H1 (cell line): ENCODE results near the gene VWA3B. TPM values are rescaled to one million over a fixed set of nuclear protein-coding genes. Genes with fewer than 3 reads are reported as not detected.

Experiments used
- CTCF ChIA-PET: fragments of 300-600 bp; sonication (Branson Sonifier 250); formaldehyde crosslinking; loops from one replicate; lab custom pipeline; 2021; ENCODE audit not compliant: partially characterized antibody; lab: Charles Lee
- POLR2A ChIA-PET: fragments of 300-600 bp; sonication (Branson Sonifier 250); formaldehyde crosslinking; loops from one replicate; lab custom pipeline; 2021; ENCODE audit warnings: inconsistent platforms; ENCODE audit not compliant: partially characterized antibody; lab: Charles Lee
- DNase-seq, 2 experiments: peaks; one replicate each; pipeline versions ENCODE4 v3.0.0 to v3.0.0-alpha.2; 2010 to 2022; ENCODE audit warnings: low spot score in 2 of 2, low read depth in 1 of 2, mixed read lengths in 1 of 2
- FAIRE-seq: peaks from 2 replicates; lab custom pipeline; 2011; peaks lifted over from hg19 to GRCh38; lab: Jason Lieb, UNC
- H2AFZ ChIP-seq: 2 replicates; pipeline ENCODE4 v1.8.1; 2012; ENCODE audit warnings: low read length, inconsistent platforms
- H2AK5ac ChIP-seq: 2 replicates; pipeline ENCODE4 v1.6.1; 2013; ENCODE audit warnings: low read depth, low read length
- H2BK120ac ChIP-seq: replicated peaks from 2 replicates; pipeline ENCODE3; 2013; ENCODE audit warnings: low read depth, low read length, inconsistent platforms
- H2BK12ac ChIP-seq: 2 replicates; pipeline ENCODE4 v1.6.1; 2013; ENCODE audit warnings: low read depth, low read length
- H2BK15ac ChIP-seq: 2 replicates; pipeline ENCODE4 v1.6.1; 2013; ENCODE audit warnings: low read length
- H2BK20ac ChIP-seq: 2 replicates; pipeline ENCODE4 v1.6.1; 2013; ENCODE audit warnings: low read length
- H2BK5ac ChIP-seq: 2 replicates; pipeline ENCODE4 v1.6.1; 2013; ENCODE audit warnings: low read depth, low read length
- H3K14ac ChIP-seq: 2 replicates; pipeline ENCODE4 v1.6.1; 2013; ENCODE audit warnings: inconsistent platforms; ENCODE audit not compliant: insufficient read length
- H3K18ac ChIP-seq: 2 replicates; pipeline ENCODE4 v1.6.1; 2013; ENCODE audit warnings: low read length; ENCODE audit errors: extremely low read depth
- H3K23ac ChIP-seq: 2 replicates; pipeline ENCODE4 v1.6.1; 2013; ENCODE audit warnings: inconsistent platforms; ENCODE audit not compliant: insufficient read length
- H3K23me2 ChIP-seq: 2 replicates; pipeline ENCODE4 v1.6.1; 2013; ENCODE audit warnings: low read depth, low read length
- H3K27ac ChIP-seq: 2 replicates; pipeline ENCODE4 v1.6.1; 2011; ENCODE audit warnings: low read depth, low read length, inconsistent platforms
- H3K27me3 ChIP-seq, 4 experiments: replicated peaks in 1 of 4; 1 replicate in 1 of 4; 2 replicates in 3 of 4; pipeline versions ENCODE4 v1.6.1 to v1.8.1; 2011 to 2013; ENCODE audit warnings: low read length in 3 of 4, mild to moderate bottlenecking in 3 of 4, inconsistent platforms in 2 of 4, mixed read lengths in 2 of 4, moderate library complexity in 1 of 4; ENCODE audit not compliant: control insufficient read depth in 3 of 4, insufficient read depth in 3 of 4; ENCODE audit errors: extremely low read depth in 1 of 4
- H3K36me3 ChIP-seq, 4 experiments: 2 replicates each; pipeline versions ENCODE4 v1.6.1 to v1.8.1; 2011 to 2013; ENCODE audit warnings: mild to moderate bottlenecking in 4 of 4, low read length in 3 of 4, moderate library complexity in 2 of 4, control low read depth in 1 of 4, inconsistent platforms in 1 of 4; ENCODE audit not compliant: insufficient read depth in 4 of 4, control insufficient read depth in 2 of 4
- H3K4ac ChIP-seq: replicated peaks from 2 replicates; pipeline ENCODE3; 2013; ENCODE audit warnings: low read length, low read depth, mixed read lengths, inconsistent platforms; ENCODE audit not compliant: insufficient read length
- H3K4me1 ChIP-seq, 4 experiments: replicated peaks in 1 of 4; 1 replicate in 1 of 4; 2 replicates in 3 of 4; pipeline versions ENCODE4 v1.6.1 to v1.8.1; 2011 to 2013; ENCODE audit warnings: low read length in 3 of 4, inconsistent platforms in 2 of 4, mixed read lengths in 1 of 4; ENCODE audit not compliant: insufficient read depth in 4 of 4, control insufficient read depth in 3 of 4
- H3K4me2 ChIP-seq, 2 experiments: 2 replicates each; pipeline versions ENCODE4 v1.6.1 to v1.8.1; 2011 to 2013; ENCODE audit warnings: low read depth in 2 of 2, low read length in 2 of 2, control low read depth in 1 of 2, inconsistent platforms in 1 of 2, mild to moderate bottlenecking in 1 of 2; ENCODE audit not compliant: insufficient read depth in 1 of 2
- H3K4me3 ChIP-seq, 4 experiments: fragments of 200-600, 300-600 bp in 1 of 4; sonication (generic), shearing (Covaris generic), sonication (Bioruptor Twin) in 1 of 4; 2 replicates each; pipeline versions ENCODE4 v1.5.1 to v1.8.1; 2011 to 2016; ENCODE audit warnings: low read length in 4 of 4, low read depth in 3 of 4, control low read depth in 2 of 4, inconsistent platforms in 2 of 4, mild to moderate bottlenecking in 2 of 4, mixed read lengths in 1 of 4, moderate library complexity in 1 of 4; ENCODE audit not compliant: insufficient read depth in 2 of 4; ENCODE audit errors: extremely low read depth in 1 of 4
- H3K56ac ChIP-seq: replicated peaks from 2 replicates; pipeline ENCODE3; 2013; ENCODE audit warnings: low read depth, mild to moderate bottlenecking, mixed read lengths, low read length, inconsistent platforms; ENCODE audit not compliant: insufficient read length
- H3K79me1 ChIP-seq: 2 replicates; pipeline ENCODE4 v1.6.1; 2013; ENCODE audit warnings: low read depth, low read length, control low read depth
- H3K79me2 ChIP-seq, 2 experiments: 2 replicates each; pipeline versions ENCODE4 v1.6.1 to v1.8.1; 2012 to 2013; ENCODE audit warnings: low read length in 2 of 2, mild to moderate bottlenecking in 2 of 2, inconsistent platforms in 1 of 2; ENCODE audit not compliant: insufficient read depth in 2 of 2, control insufficient read depth in 1 of 2
- H3K9ac ChIP-seq, 4 experiments: replicated peaks in 1 of 4; 1 replicate in 1 of 4; 2 replicates in 3 of 4; pipeline versions ENCODE4 v1.6.1 to v1.8.1; 2011 to 2013; ENCODE audit warnings: low read depth in 3 of 4, low read length in 3 of 4, control low read depth in 2 of 4, mild to moderate bottlenecking in 2 of 4, moderate library complexity in 2 of 4, inconsistent platforms in 1 of 4; ENCODE audit errors: extremely low read depth in 1 of 4
- H3K9me3 ChIP-seq, 2 experiments: 2 replicates each; pipeline versions ENCODE4 v1.6.1 to v1.8.1; 2012 to 2013; ENCODE audit warnings: mild to moderate bottlenecking in 2 of 2, moderate library complexity in 2 of 2, control low read depth in 1 of 2, inconsistent platforms in 1 of 2, low read depth in 1 of 2, low read length in 1 of 2, mixed read lengths in 1 of 2; ENCODE audit not compliant: insufficient read depth in 2 of 2
- H4K20me1 ChIP-seq, 2 experiments: replicated peaks in 1 of 2; 2 replicates each; pipeline versions ENCODE3 to v1.8.1; 2011 to 2013; ENCODE audit warnings: inconsistent platforms in 2 of 2, low read length in 2 of 2, mild to moderate bottlenecking in 1 of 2; ENCODE audit not compliant: insufficient read depth in 2 of 2, control insufficient read depth in 1 of 2
- H4K5ac ChIP-seq: 2 replicates; pipeline ENCODE4 v1.6.1; 2013; ENCODE audit warnings: low read length, low read depth, mixed read lengths, inconsistent platforms; ENCODE audit not compliant: insufficient read length
- H4K8ac ChIP-seq: 2 replicates; pipeline ENCODE4 v1.8.0; 2013; ENCODE audit warnings: mild to moderate bottlenecking, moderate library complexity, low read length, inconsistent platforms; ENCODE audit not compliant: insufficient read depth; ENCODE audit errors: extremely low read depth
- H4K91ac ChIP-seq: replicated peaks from 2 replicates; pipeline ENCODE3; 2013; ENCODE audit warnings: low read length, mixed read lengths, inconsistent platforms; ENCODE audit not compliant: insufficient read length
- ASH2L ChIP-seq: fragments of 200-600, 300-600 bp; sonication (generic); IDR thresholded peaks from one replicate; pipeline ENCODE4 v1.7.1; 2017; ENCODE audit warnings: low read length
- BRCA1 ChIP-seq: IDR thresholded peaks from 2 replicates; pipeline ENCODE4 v1.6.1; 2012; ENCODE audit warnings: low read depth, low read length, improper control_type of control experiment
- CBX5 ChIP-seq: fragments of 300-800, 300-1000 bp; sonication (generic); IDR thresholded peaks from 2 replicates; pipeline ENCODE4 v1.7.1; 2016; ENCODE audit warnings: antibody characterized with exemption, low read length, low read depth
- CEBPB ChIP-seq: IDR thresholded peaks from 2 replicates; pipeline ENCODE4 v1.6.1; 2012; ENCODE audit warnings: low read depth, low read length
- JUND ChIP-seq: IDR thresholded peaks from 2 replicates; pipeline ENCODE4 v1.6.1; 2011; ENCODE audit warnings: mild to moderate bottlenecking, improper control_type of control experiment, low read length
- NANOG ChIP-seq: IDR thresholded peaks from 2 replicates; pipeline ENCODE4 v1.6.1; 2011; ENCODE audit warnings: low read length, low read depth, mild to moderate bottlenecking, inconsistent platforms; ENCODE audit not compliant: insufficient read depth, poor library complexity, severe bottlenecking
- POU5F1 ChIP-seq: IDR thresholded peaks from 2 replicates; pipeline ENCODE4 v1.6.1; 2011; ENCODE audit warnings: low read depth, mild to moderate bottlenecking, low read length, moderate library complexity
- SIN3A ChIP-seq, 2 experiments: IDR thresholded peaks in 1 of 2; conservative IDR thresholded peaks in 1 of 2; 2 replicates each; pipeline ENCODE4 v1.6.1; 2011 to 2012; ENCODE audit warnings: low read length in 2 of 2, improper control_type of control experiment in 1 of 2, low read depth in 1 of 2, mild to moderate bottlenecking in 1 of 2
- TCF12 ChIP-seq: IDR thresholded peaks from 2 replicates; pipeline ENCODE4 v1.6.1; 2011; ENCODE audit warnings: low read depth, mild to moderate bottlenecking, low read length
- TEAD4 ChIP-seq: IDR thresholded peaks from 2 replicates; pipeline ENCODE4 v1.6.1; 2012; ENCODE audit warnings: low read depth, low read length, inconsistent platforms, mixed read lengths
- WGBS, 2 experiments: shearing (Covaris generic) in 1 of 2; methylation state at CpG; one replicate each; pipeline versions ENCODE4 v1.1.6 to v1.1.7; 2013 to 2015; ENCODE audit warnings: low lambda C conversion rate in 2 of 2, mixed read lengths in 2 of 2, inconsistent platforms in 1 of 2, low coverage in 1 of 2, missing lambda C conversion rate in 1 of 2; ENCODE audit not compliant: insufficient replicate concordance in 2 of 2, insufficient coverage in 1 of 2, insufficient read length in 1 of 2; ENCODE audit errors: extremely low coverage in 1 of 2, missing lambda C conversion rate in 1 of 2; 5-methylcytosine and 5-hydroxymethylcytosine counted together
- polyA plus RNA-seq, 7 experiments: library from polyadenylated mRNA; depleted of rRNA in 3 of 7; stranded (reverse) in 5 of 7; unstranded in 2 of 7; fragments of >200 nt in 5 of 7; fragments of 200-250 nt in 2 of 7; gene quantifications; 1 replicate in 5 of 7; 2 replicates in 1 of 7; 4 replicates in 1 of 7; pipeline versions ENCODE4 v1.2.1 to v1.2.3, GENCODE V29; 2011 to 2013; ENCODE audit warnings: missing spikeins in 2 of 7, mixed read lengths in 2 of 7
- total RNA-seq: library from RNA; stranded (reverse); fragmentation: NEBNext Ultra II Directional; extraction: Animal tissue kit (Norgen Biotek cat#: 25700); gene quantifications from 2 replicates; pipeline ENCODE4 v1.2.1, GENCODE V29; 2021
- TF ChIP-seq, protein P1 (sequence below): IDR thresholded peaks from 2 replicates; pipeline ENCODE4 v1.6.1; 2011; ENCODE audit warnings: low read depth, mild to moderate bottlenecking, low read length; ENCODE audit not compliant: insufficient read depth
- TF ChIP-seq, protein P2 (sequence below), 3 experiments: IDR thresholded peaks; 1 replicate in 2 of 3; 2 replicates in 1 of 3; pipeline versions ENCODE4 v1.5.1 to v1.6.1; 2011; ENCODE audit warnings: low read length in 3 of 3, mild to moderate bottlenecking in 3 of 3, inconsistent platforms in 2 of 3, low read depth in 1 of 3, moderate library complexity in 1 of 3; ENCODE audit not compliant: insufficient read depth in 1 of 3; ENCODE audit errors: control extremely low read depth in 1 of 3

The VWA3B gene
- total and polyA plus RNA-seq, 2 of the 8 experiments (the other 6 are each of a cell fraction or from before 2014, with no cell fraction given) = not detected

DNA sequence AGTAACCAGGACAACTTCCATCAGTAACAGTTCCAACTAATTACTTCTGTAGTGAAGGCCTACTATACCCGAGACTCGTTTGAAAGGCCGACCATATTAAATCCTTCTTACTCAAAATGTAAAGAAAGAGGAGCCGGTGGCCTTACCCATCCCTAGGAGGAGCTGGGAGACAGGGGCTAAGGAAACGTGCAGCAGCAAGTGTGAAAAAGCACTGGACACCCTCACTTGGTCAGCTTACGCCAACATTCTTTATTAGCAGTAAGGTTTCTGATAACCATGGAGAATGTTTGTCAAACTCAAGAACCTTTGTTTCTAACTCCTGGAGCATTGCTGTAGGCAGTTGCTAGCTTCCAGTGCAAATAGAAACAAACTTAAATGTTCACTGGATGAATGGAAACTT is 26.7 kb upstream of the VWA3B start:
- WGBS, 2 experiments = 91% methylated on average over 6 of the region's 6 CpGs; no CpG with 5 or more reads in 1 of the 2 experiments
- CTCF ChIA-PET = no interaction called here
- TF ChIP-seq TCF12 (no peak), JUND (no peak), ASH2L (no peak), POU5F1 (no peak), CEBPB (no peak), SIN3A (conservative IDR thresholded peaks at IDR 0.05 in 1 of 2, IDR thresholded peaks at IDR 0.05 in 1 of 2; ENCODE audit: low read depth in 1 of 2, low read length in 2 of 2) (no peak), CBX5 (no peak), TEAD4 (no peak), BRCA1 (no peak), NANOG (no peak)
- TF ChIP-seq, protein P1, sequence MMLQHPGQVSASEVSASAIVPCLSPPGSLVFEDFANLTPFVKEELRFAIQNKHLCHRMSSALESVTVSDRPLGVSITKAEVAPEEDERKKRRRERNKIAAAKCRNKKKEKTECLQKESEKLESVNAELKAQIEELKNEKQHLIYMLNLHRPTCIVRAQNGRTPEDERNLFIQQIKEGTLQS = no peak
- TF ChIP-seq, protein P2, sequence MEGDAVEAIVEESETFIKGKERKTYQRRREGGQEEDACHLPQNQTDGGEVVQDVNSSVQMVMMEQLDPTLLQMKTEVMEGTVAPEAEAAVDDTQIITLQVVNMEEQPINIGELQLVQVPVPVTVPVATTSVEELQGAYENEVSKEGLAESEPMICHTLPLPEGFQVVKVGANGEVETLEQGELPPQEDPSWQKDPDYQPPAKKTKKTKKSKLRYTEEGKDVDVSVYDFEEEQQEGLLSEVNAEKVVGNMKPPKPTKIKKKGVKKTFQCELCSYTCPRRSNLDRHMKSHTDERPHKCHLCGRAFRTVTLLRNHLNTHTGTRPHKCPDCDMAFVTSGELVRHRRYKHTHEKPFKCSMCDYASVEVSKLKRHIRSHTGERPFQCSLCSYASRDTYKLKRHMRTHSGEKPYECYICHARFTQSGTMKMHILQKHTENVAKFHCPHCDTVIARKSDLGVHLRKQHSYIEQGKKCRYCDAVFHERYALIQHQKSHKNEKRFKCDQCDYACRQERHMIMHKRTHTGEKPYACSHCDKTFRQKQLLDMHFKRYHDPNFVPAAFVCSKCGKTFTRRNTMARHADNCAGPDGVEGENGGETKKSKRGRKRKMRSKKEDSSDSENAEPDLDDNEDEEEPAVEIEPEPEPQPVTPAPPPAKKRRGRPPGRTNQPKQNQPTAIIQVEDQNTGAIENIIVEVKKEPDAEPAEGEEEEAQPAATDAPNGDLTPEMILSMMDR (IDR thresholded peaks at IDR 0.05; ENCODE audit: control extremely low read depth in 1 of 3, insufficient read depth in 1 of 3, low read depth in 1 of 3, low read length in 3 of 3) = no peak

More for the DNA sequence above, 26.7 kb upstream of the VWA3B start:
- H3K23me2 ChIP-seq = no peaks in the 10 kb centered on the region
- H3K79me2 ChIP-seq = no peaks in the 10 kb centered on the region
- H2BK20ac ChIP-seq = no peak overlapping the region
- H3K4me1 ChIP-seq = no peaks in the 10 kb centered on the region
- H3K14ac ChIP-seq = no peak overlapping the region
- H4K8ac ChIP-seq = no peak overlapping the region
- no peak for FAIRE-seq
- no peak overlapping the region for H4K91ac ChIP-seq
- no peak overlapping the region for H3K27ac ChIP-seq
- DNase-seq = no peak
- H3K27me3 ChIP-seq = peaks cover 0 to 1% (median 0%) of the 10 kb centered on the region in 4 experiments; a peak in 1 of 7 replicates
- no peak overlapping the region for H3K23ac ChIP-seq
- POLR2A ChIA-PET = no interaction called here
- H3K9me3 ChIP-seq = no peaks in the 10 kb centered on the region
- no peak overlapping the region for H3K9ac ChIP-seq
- H3K36me3 ChIP-seq = no peaks in the 10 kb centered on the region
- H3K4me3 ChIP-seq = no peak overlapping the region
- H2BK12ac ChIP-seq = no peak overlapping the region
- no peak overlapping the region for H3K18ac ChIP-seq
- no peak overlapping the region for H3K56ac ChIP-seq
- H3K4me2 ChIP-seq = no peak overlapping the region
- no peaks in the 10 kb centered on the region for H4K20me1 ChIP-seq
- H2AK5ac ChIP-seq = no peak overlapping the region
- no peak overlapping the region for H2AFZ ChIP-seq
- no peak overlapping the region for H2BK120ac ChIP-seq
- H2BK15ac ChIP-seq = no peak overlapping the region
- no peak overlapping the region for H3K4ac ChIP-seq
- no peak overlapping the region for H2BK5ac ChIP-seq
- no peaks in the 10 kb centered on the region for H3K79me1 ChIP-seq
- no peak overlapping the region for H4K5ac ChIP-seq
